HEK293 (cell line): ENCODE data around the gene IGLL1.

Experiments used
- CTCF ChIA-PET: fragments of 350-600 bp; formaldehyde crosslinking; extraction: SDS; loops from one replicate; lab custom pipeline; 2021; ENCODE audit warnings: antibody characterized with exemption; lab: Yijun Ruan, JAX
- POLR2A ChIA-PET: fragments of 300-600 bp; formaldehyde crosslinking; extraction: SDS; loops from one replicate; lab custom pipeline; 2020; ENCODE audit warnings: antibody characterized with exemption, inconsistent platforms; lab: Yijun Ruan, JAX
- H3K27ac ChIP-seq: fragments of 200-500 bp; sonication (Bioruptor generic); 2 replicates; pipeline ENCODE4 v1.5.1; 2014; ENCODE audit warnings: low read depth, low read length, control low read depth, inconsistent platforms; ENCODE audit errors: extremely low read depth
- H3K36me3 ChIP-seq, 2 experiments: fragments of 200-500 bp in 1 of 2; sonication (Bioruptor generic) in 1 of 2; 1 replicate in 1 of 2; 2 replicates in 1 of 2; pipeline ENCODE4 v1.5.1; 2014 to 2017; ENCODE audit warnings: inconsistent platforms in 2 of 2, low read length in 2 of 2; ENCODE audit not compliant: control insufficient read depth in 2 of 2, insufficient read depth in 1 of 2
- H3K4me1 ChIP-seq: fragments of 200-500 bp; sonication (Bioruptor generic); 2 replicates; pipeline ENCODE4 v1.5.1; 2014; ENCODE audit warnings: mild to moderate bottlenecking, low read length, inconsistent platforms; ENCODE audit not compliant: control insufficient read depth, insufficient read depth
- H3K4me3 ChIP-seq: 2 replicates; pipeline ENCODE4 v1.5.1; 2011; ENCODE audit warnings: low read depth, mild to moderate bottlenecking, control low read depth, low read length, moderate library complexity
- H3K9me3 ChIP-seq: fragments of 200-500 bp; sonication (Bioruptor generic); 2 replicates; pipeline ENCODE4 v1.5.1; 2014; ENCODE audit warnings: low read depth, low read length, inconsistent platforms; ENCODE audit not compliant: control insufficient read depth, insufficient read depth
- EGR2 ChIP-seq: fragments of 450-650 bp; formaldehyde crosslinking; IDR thresholded peaks from 2 replicates; pipeline ENCODE4 v1.5.1; 2016; ENCODE audit warnings: low read depth, missing biosample characterization, missing genetic modification characterization
- IKZF3 ChIP-seq: fragments of 450-650 bp; IDR thresholded peaks from 2 replicates; pipeline ENCODE4 v1.5.0; 2018; ENCODE audit warnings: missing biosample characterization, mild to moderate bottlenecking, missing genetic modification characterization, moderate library complexity
- MEIS1 ChIP-seq: sonication (generic); formaldehyde crosslinking; IDR thresholded peaks from 2 replicates; pipeline ENCODE4 v1.8.1; 2022; ENCODE audit warnings: missing genetic modification reagents, mild to moderate bottlenecking, borderline replicate concordance
- PBX3 ChIP-seq: sonication (generic); formaldehyde crosslinking; IDR thresholded peaks from 2 replicates; pipeline ENCODE4 v1.8.1; 2022; ENCODE audit warnings: mild to moderate bottlenecking, moderate library complexity, missing genetic modification reagents
- PRDM1 ChIP-seq: fragments of 450-650 bp; formaldehyde crosslinking; IDR thresholded peaks from 2 replicates; pipeline ENCODE4; 2016; ENCODE audit warnings: missing biosample characterization, missing genetic modification characterization
- REPIN1 ChIP-seq: fragments of 450-650 bp; formaldehyde crosslinking; IDR thresholded peaks from 2 replicates; pipeline ENCODE4 v1.5.1; 2017; ENCODE audit warnings: missing biosample characterization, missing genetic modification characterization, low read depth
- SP7 ChIP-seq: fragments of 450-650 bp; formaldehyde crosslinking; IDR thresholded peaks from 2 replicates; pipeline ENCODE4 v1.5.1; 2016; ENCODE audit warnings: missing biosample characterization, missing genetic modification characterization
- WT1 ChIP-seq: fragments of 450-650 bp; formaldehyde crosslinking; IDR thresholded peaks from 2 replicates; pipeline ENCODE4 v1.5.1; 2016; ENCODE audit warnings: missing biosample characterization, missing genetic modification characterization
- ZBTB17 ChIP-seq: fragments of 450-650 bp; formaldehyde crosslinking; IDR thresholded peaks from 2 replicates; pipeline ENCODE4 v1.5.1; 2016; ENCODE audit warnings: missing biosample characterization, missing genetic modification characterization
- ZBTB48 ChIP-seq: fragments of 450-650 bp; formaldehyde crosslinking; IDR thresholded peaks from 2 replicates; pipeline ENCODE4 v1.5.1; 2016; ENCODE audit warnings: missing biosample characterization, missing genetic modification characterization
- ZFP41 ChIP-seq: fragments of 450-650 bp; formaldehyde crosslinking; IDR thresholded peaks from 2 replicates; pipeline ENCODE4 v1.5.1; 2016; ENCODE audit warnings: missing biosample characterization, missing genetic modification characterization, borderline replicate concordance
- ZIC2 ChIP-seq: fragments of 450-650 bp; formaldehyde crosslinking; IDR thresholded peaks from 2 replicates; pipeline ENCODE4 v1.5.1; 2016; ENCODE audit warnings: missing biosample characterization, missing genetic modification characterization
- ZNF146 ChIP-seq: fragments of 450-650 bp; formaldehyde crosslinking; IDR thresholded peaks from 2 replicates; pipeline ENCODE4 v1.5.1; 2016; ENCODE audit warnings: missing biosample characterization, missing genetic modification characterization
- ZNF155 ChIP-seq: fragments of 450-650 bp; formaldehyde crosslinking; IDR thresholded peaks from 2 replicates; pipeline ENCODE4 v1.5.1; 2016; ENCODE audit warnings: missing biosample characterization, missing genetic modification characterization
- ZNF280C ChIP-seq: fragments of 450-650 bp; formaldehyde crosslinking; IDR thresholded peaks from 2 replicates; pipeline ENCODE4 v1.5.1; 2016; ENCODE audit warnings: missing biosample characterization, missing genetic modification characterization
- ZNF473 ChIP-seq: fragments of 450-650 bp; formaldehyde crosslinking; IDR thresholded peaks from 2 replicates; pipeline ENCODE4 v1.5.1; 2017; ENCODE audit warnings: missing biosample characterization, missing genetic modification characterization
- ZNF529 ChIP-seq: fragments of 450-650 bp; formaldehyde crosslinking; IDR thresholded peaks from 2 replicates; pipeline ENCODE4 v1.5.1; 2017; ENCODE audit warnings: missing genetic modification characterization, missing biosample characterization; ENCODE audit not compliant: insufficient replicate concordance
- ZNF629 ChIP-seq: fragments of 450-650 bp; formaldehyde crosslinking; IDR thresholded peaks from 2 replicates; pipeline ENCODE4 v1.5.1; 2017; ENCODE audit warnings: missing biosample characterization, missing genetic modification characterization
- ZNF658 ChIP-seq: fragments of 450-650 bp; formaldehyde crosslinking; IDR thresholded peaks from 2 replicates; pipeline ENCODE4; 2016; ENCODE audit warnings: missing biosample characterization, missing genetic modification characterization
- ZNF701 ChIP-seq: fragments of 450-650 bp; formaldehyde crosslinking; IDR thresholded peaks from 2 replicates; pipeline ENCODE4 v1.5.1; 2016; ENCODE audit warnings: missing biosample characterization, missing genetic modification characterization
- ZNF768 ChIP-seq: fragments of 450-650 bp; formaldehyde crosslinking; IDR thresholded peaks from 2 replicates; pipeline ENCODE4 v1.5.1; 2018; ENCODE audit warnings: missing biosample characterization, mild to moderate bottlenecking, missing genetic modification characterization
- ZNF830 ChIP-seq: fragments of 450-650 bp; IDR thresholded peaks from 2 replicates; pipeline ENCODE4 v1.5.0; 2018; ENCODE audit warnings: missing biosample characterization, missing genetic modification characterization, low read depth, mild to moderate bottlenecking, moderate library complexity
- ZSCAN5A ChIP-seq: fragments of 450-650 bp; formaldehyde crosslinking; IDR thresholded peaks from 2 replicates; pipeline ENCODE4 v1.5.1; 2016; ENCODE audit warnings: missing biosample characterization, missing genetic modification characterization
- TF ChIP-seq, protein P1 (sequence below): fragments of 450-650 bp; formaldehyde crosslinking; optimal IDR thresholded peaks from 2 replicates; pipeline ENCODE3; 2016; ENCODE audit warnings: missing biosample characterization, mild to moderate bottlenecking, missing genetic modification characterization

Gene IGLL1

GRCh38 chr22:23530106-23530505 lies 50.0 kb downstream of the IGLL1 start (continued):
- no peak for TF ChIP-seq ZSCAN5A (tag by site-specific recombination)
- no peak for TF ChIP-seq SP7
- no peak for TF ChIP-seq ZIC2 (tag by site-specific recombination)
- no peak for TF ChIP-seq ZNF658
- TF ChIP-seq PRDM1 (tag by site-specific recombination), result no peak
- TF ChIP-seq ZNF473 (tag by site-specific recombination), result no peak
- no peak for TF ChIP-seq EGR2
- no peak for TF ChIP-seq REPIN1 (tag by site-specific recombination)
- no peak for TF ChIP-seq ZNF155 (tag by site-specific recombination)
- TF ChIP-seq ZFP41, result no peak
- no peak for TF ChIP-seq IKZF3 (tag by site-specific recombination)
- TF ChIP-seq ZNF146 (tag by site-specific recombination), result no peak
- TF ChIP-seq, all 188 proteins: peak for 0

- no peak for TF ChIP-seq ZNF768 (tag by site-specific recombination)
- TF ChIP-seq ZNF146 (tag by site-specific recombination), result no peak
- TF ChIP-seq PBX3 (CRISPR knock-in tag), result no peak
- TF ChIP-seq, protein P1, sequence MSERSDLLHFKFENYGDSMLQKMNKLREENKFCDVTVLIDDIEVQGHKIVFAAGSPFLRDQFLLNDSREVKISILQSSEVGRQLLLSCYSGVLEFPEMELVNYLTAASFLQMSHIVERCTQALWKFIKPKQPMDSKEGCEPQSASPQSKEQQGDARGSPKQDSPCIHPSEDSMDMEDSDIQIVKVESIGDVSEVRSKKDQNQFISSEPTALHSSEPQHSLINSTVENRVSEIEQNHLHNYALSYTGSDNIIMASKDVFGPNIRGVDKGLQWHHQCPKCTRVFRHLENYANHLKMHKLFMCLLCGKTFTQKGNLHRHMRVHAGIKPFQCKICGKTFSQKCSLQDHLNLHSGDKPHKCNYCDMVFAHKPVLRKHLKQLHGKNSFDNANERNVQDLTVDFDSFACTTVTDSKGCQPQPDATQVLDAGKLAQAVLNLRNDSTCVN (tag by site-specific recombination), result no peak
- TF ChIP-seq ZNF529 (tag by site-specific recombination), result no peak
- no peak for TF ChIP-seq ZNF629
- TF ChIP-seq ZBTB17 (tag by site-specific recombination), result no peak
- no peak for TF ChIP-seq ZNF701 (tag by site-specific recombination)
- no peak for TF ChIP-seq ZBTB48 (tag by site-specific recombination)
- peak; percentile 59 for TF ChIP-seq ZIC2 (tag by site-specific recombination)
- TF ChIP-seq ZNF280C (tag by site-specific recombination), result no peak
- TF ChIP-seq MEIS1 (CRISPR knock-in tag), result no peak
- 0 out of 2 replicates have a peak, but pooled peaks have one; percentile 23 for TF ChIP-seq WT1 (tag by site-specific recombination)
- no peak for TF ChIP-seq ZNF830 (tag by site-specific recombination)
- TF ChIP-seq, all 188 proteins: peak for 2
- CTCF ChIA-PET, result interaction anchor here (0.6 to 1.1 kb wide), 3 partner anchors 33 to 320 kb away, joined by 3 read pairs; no protein-coding TSS in a partner anchor
- Histone ChIP-seq H3K4me1 (0 out of 2 replicates have a peak, but pooled peaks cover 2% of the 10 kb centered on the region), H3K9me3 (no peaks in the 10 kb centered on the region), H3K4me3 (no peak overlapping the region), H3K36me3 (no peaks in the 10 kb centered on the region), H3K27ac (no peak overlapping the region)
- POLR2A ChIA-PET, result no interaction called here
Measured at GRCh38 chr22:23529166-23530103, 50.7 kb downstream of the IGLL1 start.
